HG02759 (cell line): ENCODE measurements around the gene ADAMTS17.

ENCODE experiments used
- ATAC-seq: cut with Tn5 transposase; IDR thresholded peaks from one replicate; pipeline ENCODE4 v1.9.1; 2021; ENCODE audit warnings: mild to moderate bottlenecking, moderate library complexity; ENCODE audit not compliant: unreplicated experiment

The ADAMTS17 gene

GRCh38 chr15:100278596-100279380 is 63.0 kb downstream of the ADAMTS17 start:
- no peak for ATAC-seq

DNA sequence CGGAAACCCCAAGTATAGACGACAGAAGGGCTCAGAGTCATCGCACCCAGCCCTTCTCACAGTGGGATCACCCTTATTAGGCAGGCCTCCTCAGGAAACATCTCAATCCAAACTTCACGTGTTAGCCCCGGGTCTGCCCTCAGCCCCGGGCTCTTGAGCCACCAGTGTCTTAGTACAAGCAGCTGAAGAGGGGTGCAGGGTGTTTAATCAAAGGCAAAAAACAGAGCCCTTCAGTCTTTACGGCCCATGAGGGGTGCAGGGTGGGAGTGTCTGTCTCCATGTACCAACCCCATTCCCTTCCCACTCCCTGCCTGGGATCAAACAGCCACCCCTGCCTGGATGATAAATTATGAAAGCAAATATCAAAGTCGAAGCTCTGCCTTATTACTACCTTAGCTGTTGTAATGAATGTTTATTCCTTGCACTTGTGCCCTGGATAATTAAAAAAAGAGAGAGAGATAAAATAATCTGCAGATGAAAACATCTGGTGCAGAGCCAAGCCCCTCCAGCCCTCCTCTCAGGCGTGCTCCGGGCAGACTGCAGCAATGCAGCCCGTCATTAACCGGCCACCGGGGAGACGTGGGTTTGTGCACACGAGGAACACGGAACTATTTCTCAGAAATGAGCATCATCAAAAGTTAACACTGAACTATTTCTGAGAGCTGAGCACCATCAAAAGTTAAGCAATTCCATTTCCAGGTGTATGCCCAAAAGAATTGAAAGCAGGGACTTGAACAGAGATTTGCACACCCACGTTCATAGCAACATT is 64.5 kb downstream of the ADAMTS17 start:
- no peak for ATAC-seq

DNA sequence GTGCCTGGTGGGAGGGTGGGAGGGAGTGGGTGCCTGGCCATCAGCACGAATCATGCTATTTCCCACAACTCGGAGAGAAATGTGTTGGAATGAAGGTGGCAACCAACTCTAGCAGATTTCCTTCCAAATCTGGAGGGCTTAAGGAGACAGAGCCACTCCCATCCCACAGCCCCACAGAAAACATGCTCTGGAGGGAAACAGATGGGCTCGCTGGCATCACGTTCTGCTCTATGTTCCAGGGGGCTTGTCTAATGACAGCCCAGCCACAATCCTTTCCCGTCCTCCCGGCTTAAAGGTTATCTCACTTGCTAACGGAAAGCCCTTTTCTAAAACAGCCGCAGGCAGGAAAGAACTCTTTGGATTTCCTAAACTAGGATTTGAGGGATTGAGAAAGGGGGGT is 65.3 kb downstream of the ADAMTS17 start:
- ATAC-seq = no peak

DNA sequence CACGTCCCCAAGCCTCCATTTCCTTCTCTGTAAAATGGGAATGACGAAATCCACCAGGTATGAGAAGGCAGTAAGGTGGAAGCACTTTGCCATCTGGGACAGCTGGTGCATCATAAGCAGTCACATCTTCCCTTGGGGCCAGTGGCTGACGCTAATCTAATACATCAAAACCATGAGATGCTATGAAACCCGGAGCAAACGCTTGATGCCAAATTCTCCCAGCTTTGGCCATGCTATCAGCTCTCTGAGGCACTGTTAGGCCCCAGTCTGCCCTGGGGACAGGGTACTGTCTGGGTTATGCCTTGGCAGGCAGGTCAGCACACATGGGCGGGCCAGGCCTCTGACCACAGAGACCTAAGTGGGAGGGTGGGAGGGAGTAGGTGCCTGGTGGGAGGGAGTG is 66.1 kb downstream of the ADAMTS17 start:
- ATAC-seq = no peak

DNA sequence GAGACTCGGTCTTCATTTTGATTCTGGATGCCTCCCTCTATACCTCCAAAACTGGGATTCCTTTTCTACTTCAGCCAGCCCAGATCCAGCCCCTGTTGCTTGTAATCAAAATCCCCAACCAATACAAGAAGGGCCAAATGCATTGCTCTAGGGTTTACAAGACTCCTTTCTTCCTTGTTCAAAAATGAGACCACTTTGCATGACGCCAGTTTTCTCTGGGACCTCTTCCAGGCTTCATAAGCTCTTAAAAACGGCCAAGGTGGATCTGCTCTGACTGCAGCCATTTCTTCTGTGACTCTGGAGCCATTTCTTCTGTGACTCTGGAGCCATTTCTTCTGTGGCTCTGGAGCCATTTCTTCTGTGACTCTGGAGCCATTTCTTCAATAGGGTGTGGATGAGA is 71.9 kb downstream of the ADAMTS17 start:
- no peak for ATAC-seq

- no peak for ATAC-seq
Measured at GRCh38 chr15:100266166-100266565, 75.6 kb downstream of the ADAMTS17 start.

DNA sequence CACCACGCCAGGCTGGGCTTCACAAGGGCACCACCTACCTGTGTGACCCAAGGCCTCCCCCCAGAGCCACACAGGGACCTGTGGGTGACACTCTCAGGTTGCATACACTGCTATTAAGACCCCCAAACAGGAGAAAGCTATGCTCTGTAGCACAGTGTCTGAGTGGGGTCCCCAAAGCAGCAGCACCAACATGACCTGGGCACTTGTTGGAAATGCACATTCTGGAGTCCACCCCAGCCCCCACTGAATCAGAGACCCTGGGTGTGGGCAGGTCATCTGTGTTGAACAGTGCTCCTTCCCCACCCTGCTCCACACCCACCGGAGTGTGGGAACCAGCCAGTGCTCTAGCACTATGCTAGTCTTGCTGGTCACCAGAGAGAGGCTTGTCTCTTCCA is 76.1 kb downstream of the ADAMTS17 start:
- no peak for ATAC-seq

- no peak for ATAC-seq
Measured at GRCh38 chr15:100264994-100265640, 76.7 kb downstream of the ADAMTS17 start.

GRCh38 chr15:100263721-100264455 is 77.9 kb downstream of the ADAMTS17 start:
- ATAC-seq = no peak

- ATAC-seq = no peak
Measured at GRCh38 chr15:100263031-100263430, 78.7 kb downstream of the ADAMTS17 start.

- ATAC-seq = no peak
Measured at GRCh38 chr15:100261302-100262240, 80.2 kb downstream of the ADAMTS17 start.

GRCh38 chr15:100259266-100259665 is 82.5 kb downstream of the ADAMTS17 start:
- no peak for ATAC-seq

DNA sequence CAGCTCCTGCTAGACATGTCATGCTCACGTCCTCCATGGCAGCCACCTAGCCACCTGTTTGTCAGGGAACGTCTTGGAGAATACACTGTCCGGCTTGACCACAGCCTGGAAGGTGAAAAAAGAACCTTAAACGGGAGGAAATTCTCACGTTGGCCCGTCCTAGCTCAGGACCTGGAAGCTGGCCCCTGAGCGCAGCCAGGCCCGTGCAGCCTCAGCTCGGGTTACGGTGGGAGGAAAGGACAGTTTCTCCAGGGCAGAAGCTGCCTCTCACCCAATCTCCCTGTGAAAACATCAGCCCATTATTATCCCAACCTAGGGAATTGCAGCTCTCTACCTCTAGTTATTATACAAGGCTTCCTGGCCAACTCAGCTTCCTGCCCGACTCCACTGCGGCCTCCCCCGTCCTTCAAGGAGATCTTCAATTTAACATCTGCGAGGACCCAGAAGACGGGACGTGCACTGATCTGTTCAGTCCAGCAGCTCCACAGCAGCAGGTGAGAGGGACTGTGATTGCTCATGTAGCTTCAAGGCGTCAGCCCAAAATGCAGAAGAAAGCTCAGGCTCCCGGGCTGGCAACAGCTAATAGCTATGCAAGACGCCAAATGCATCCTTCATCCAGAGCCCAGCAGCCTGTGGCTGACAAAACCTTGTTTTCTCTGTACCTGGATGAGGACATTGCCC is 84.7 kb downstream of the ADAMTS17 start:
- no peak for ATAC-seq

DNA sequence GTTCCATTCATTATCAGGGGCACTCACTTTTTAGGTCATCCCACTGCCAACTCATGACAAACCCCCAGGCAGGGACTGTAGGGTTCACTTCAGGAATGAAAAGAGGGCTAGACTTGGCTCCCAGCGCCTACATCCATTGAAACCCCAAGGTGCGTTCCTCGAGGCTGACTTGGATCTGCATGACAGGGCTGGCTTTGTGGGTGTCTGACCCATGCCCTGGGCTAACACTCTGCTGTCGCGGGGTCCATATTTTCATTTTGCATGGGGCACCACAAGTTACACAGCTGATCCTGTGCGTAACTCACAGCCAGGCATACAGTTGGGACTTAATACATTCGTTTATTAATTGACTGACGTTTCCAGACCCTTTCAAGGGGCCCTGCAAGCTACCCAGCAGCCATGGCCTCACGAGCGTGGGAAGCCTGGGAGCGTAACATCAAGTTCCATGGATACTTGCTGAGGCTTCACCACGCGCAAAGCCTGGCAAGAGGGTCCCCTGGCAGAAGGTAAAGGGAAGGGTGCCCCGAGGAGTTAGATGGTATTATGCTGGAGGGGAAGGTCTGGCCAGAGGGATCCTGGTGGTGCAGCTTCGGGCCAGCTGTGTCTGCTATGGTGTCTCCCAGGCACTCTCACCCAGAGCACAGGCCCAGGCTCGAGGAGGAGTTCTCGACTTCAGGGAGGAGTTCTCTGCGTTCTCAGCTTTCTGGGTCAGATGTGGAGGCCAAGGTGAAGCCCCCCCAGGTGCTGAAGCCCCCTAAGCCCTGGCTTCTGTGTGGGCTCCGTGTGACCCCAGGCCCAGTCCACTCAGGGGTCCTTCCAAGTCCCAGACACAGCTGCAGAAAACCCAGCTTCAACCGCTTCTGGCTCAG is 85.4 kb downstream of the ADAMTS17 start:
- no peak for ATAC-seq

GRCh38 chr15:100255644-100256043 is 86.1 kb downstream of the ADAMTS17 start:
- no peak for ATAC-seq

GRCh38 chr15:100254691-100255090 is 87.1 kb downstream of the ADAMTS17 start:
- no peak for ATAC-seq

DNA sequence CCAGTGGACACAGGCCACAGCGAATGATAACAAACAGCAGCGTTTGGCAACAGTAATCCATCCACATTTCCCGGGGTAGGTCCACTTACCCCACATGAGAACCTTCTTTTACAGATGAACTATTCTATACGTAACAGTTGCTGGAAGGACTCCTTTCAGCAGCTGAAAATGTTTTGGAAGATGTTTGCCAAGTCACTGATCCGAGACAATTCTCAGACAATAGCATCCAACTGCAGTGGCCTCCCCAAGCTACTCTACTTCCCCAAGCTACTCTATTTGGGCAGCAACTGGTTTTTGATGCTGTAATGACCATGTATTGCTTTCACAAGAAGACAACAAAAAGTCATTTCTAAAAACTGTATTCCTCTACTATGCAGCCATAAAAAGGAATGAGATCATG is 87.5 kb downstream of the ADAMTS17 start:
- no peak for ATAC-seq

DNA sequence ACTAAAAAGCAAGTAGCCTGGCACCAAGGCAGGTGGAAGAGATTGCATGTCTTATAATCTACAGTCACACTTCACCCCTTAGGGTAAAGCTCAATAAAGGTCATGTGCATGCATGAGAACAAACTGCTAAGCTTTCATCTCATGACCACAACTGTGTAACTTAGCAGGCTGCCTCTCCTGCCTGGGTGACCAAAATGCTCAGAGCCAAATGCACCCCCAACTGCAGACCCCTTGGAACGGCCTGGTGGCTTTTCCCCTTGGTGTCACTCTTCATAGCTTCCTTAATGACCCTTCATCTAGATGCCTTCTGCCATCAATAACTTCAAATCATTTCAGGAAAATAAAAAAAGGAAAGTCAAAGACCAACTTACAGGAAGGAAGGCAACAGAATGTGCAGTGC is 88.1 kb downstream of the ADAMTS17 start:
- no peak for ATAC-seq
